Suprapubic skin (tissue), 4 donors: ENCODE measurements around the gene ZNF497. TPM values are rescaled to one million over a fixed set of nuclear protein-coding genes. Genes with fewer than 3 reads are reported as not detected.
A peak's percentile ranks its signal among the peaks of the same experiment; 100 is the strongest.

Source experiments
- DNase-seq, 2 donors: peaks; one replicate each; pipeline ENCODE4 v3.0.0-alpha.2; 2019; ENCODE audit warnings: low spot score in 2 of 2
- H3K27ac ChIP-seq: fragments of 200-600 bp; sonication (generic); one replicate; pipeline ENCODE4 v1.5.1; 2019
- H3K27me3 ChIP-seq: fragments of 200-600 bp; sonication (generic); one replicate; pipeline ENCODE4 v1.5.1; 2019
- H3K36me3 ChIP-seq: fragments of 200-600 bp; sonication (generic); one replicate; pipeline ENCODE4 v1.5.1; 2019
- H3K4me1 ChIP-seq: fragments of 200-600 bp; sonication (generic); one replicate; pipeline ENCODE4 v1.5.1; 2019
- H3K4me3 ChIP-seq: fragments of 200-600 bp; sonication (generic); one replicate; pipeline ENCODE4 v1.5.1; 2019; ENCODE audit warnings: mild to moderate bottlenecking
- H3K9me3 ChIP-seq: fragments of 200-600 bp; sonication (generic); one replicate; pipeline ENCODE4 v1.5.1; 2019
- CTCF ChIP-seq, 2 donors: fragments of 200-600 bp in 1 of 2; fragments of 450-650 bp in 1 of 2; sonication (generic) in 1 of 2; IDR thresholded peaks; one replicate each; pipeline ENCODE4 v1.5.1; 2016 to 2019; ENCODE audit warnings: antibody characterized with exemption in 2 of 2, mild to moderate bottlenecking in 1 of 2, moderate library complexity in 1 of 2
- EP300 ChIP-seq: sonication (generic); formaldehyde crosslinking; IDR thresholded peaks from one replicate; pipeline ENCODE4 v1.6.1; 2017; ENCODE audit warnings: antibody characterized with exemption
- POLR2A ChIP-seq, 2 donors: fragments of 450-650 bp; IDR thresholded peaks; one replicate each; pipeline ENCODE4 v1.6.1; 2017; ENCODE audit warnings: antibody characterized with exemption in 2 of 2, mild to moderate bottlenecking in 2 of 2, moderate library complexity in 2 of 2
- POLR2AphosphoS5 ChIP-seq, 3 donors: sonication (generic); formaldehyde crosslinking; IDR thresholded peaks; one replicate each; pipeline ENCODE4 v1.6.1; 2017; ENCODE audit warnings: antibody characterized with exemption in 3 of 3
- WGBS: methylation state at CpG from one replicate; pipeline ENCODE4 v1.1.5; 2018; 5-methylcytosine and 5-hydroxymethylcytosine counted together
- total RNA-seq, 4 donors: library from RNA; depleted of rRNA; stranded (reverse); fragments of >200 nt; gene quantifications; one replicate each; pipeline ENCODE4 v1.1.0, GENCODE V29; 2016

Gene ZNF497
- total RNA-seq, 4 donors from 2014 or later: 2.4 to 4.8 (median 3.4) TPM

- DNase-seq: no peak
- H3K27ac ChIP-seq: no peak overlapping the region
- no peaks in the 10 kb centered on the region for H3K9me3 ChIP-seq
- TF ChIP-seq POLR2A (IDR thresholded peaks at IDR 0.05) (no peak), EP300 (no peak), POLR2AphosphoS5 (IDR thresholded peaks at IDR 0.05) (no peak), CTCF (IDR thresholded peaks at IDR 0.05) (no peak)
- H3K36me3 ChIP-seq: no peaks in the 10 kb centered on the region
- H3K27me3 ChIP-seq: peaks cover 31% of the 10 kb centered on the region
- WGBS: 52% methylated on average over 8 of the region's 94 CpGs
- H3K4me1 ChIP-seq: peaks cover 8% of the 10 kb centered on the region
- H3K4me3 ChIP-seq: peak overlapping the region; percentile 27
These were observed 6.4 kb downstream of the ZNF497 start for GRCh38 chr19:58355908-58356765.

- Histone ChIP-seq H3K4me3 (no peak overlapping the region), H3K27me3 (peaks cover 39% of the 10 kb centered on the region), H3K9me3 (no peaks in the 10 kb centered on the region), H3K4me1 (peaks cover 11% of the 10 kb centered on the region), H3K36me3 (no peaks in the 10 kb centered on the region), H3K27ac (no peak overlapping the region)
- DNase-seq: no peak
- WGBS: 89% methylated on average over 10 of the region's 10 CpGs
- TF ChIP-seq CTCF (IDR thresholded peaks at IDR 0.05) (no peak), POLR2A (IDR thresholded peaks at IDR 0.05) (no peak), POLR2AphosphoS5 (IDR thresholded peaks at IDR 0.05) (no peak), EP300 (no peak)
These were observed 7.2 kb downstream of the ZNF497 start for GRCh38 chr19:58355215-58355796.

- H3K27me3 ChIP-seq: peaks cover 46% of the 10 kb centered on the region
- no peaks in the 10 kb centered on the region for H3K36me3 ChIP-seq
- no peak for DNase-seq
- H3K4me1 ChIP-seq: peaks cover 17% of the 10 kb centered on the region
- H3K4me3 ChIP-seq: no peak overlapping the region
- TF ChIP-seq POLR2A (IDR thresholded peaks at IDR 0.05) (no peak), EP300 (no peak), POLR2AphosphoS5 (IDR thresholded peaks at IDR 0.05) (no peak), CTCF (IDR thresholded peaks at IDR 0.05) (no peak)
- no peaks in the 10 kb centered on the region for H3K9me3 ChIP-seq
- H3K27ac ChIP-seq: no peak overlapping the region
- 82% methylated on average over 5 of the region's 6 CpGs for WGBS
These were observed 8.0 kb downstream of the ZNF497 start for GRCh38 chr19:58354478-58355030.

GRCh38 chr19:58353717-58354477, 8.7 kb downstream of the ZNF497 start:
- DNase-seq: no peak
- WGBS: 91% methylated on average over 11 of the region's 15 CpGs
- no peaks in the 10 kb centered on the region for H3K36me3 ChIP-seq
- H3K27me3 ChIP-seq: peaks cover 53% of the 10 kb centered on the region
- H3K4me1 ChIP-seq: peaks cover 20% of the 10 kb centered on the region
- no peaks in the 10 kb centered on the region for H3K9me3 ChIP-seq
- no peak overlapping the region for H3K4me3 ChIP-seq
- no peak for TF ChIP-seq CTCF (IDR thresholded peaks at IDR 0.05)
- TF ChIP-seq POLR2AphosphoS5 (IDR thresholded peaks at IDR 0.05): no peak
- TF ChIP-seq POLR2A (IDR thresholded peaks at IDR 0.05): no peak
- no peak for TF ChIP-seq EP300
- H3K27ac ChIP-seq: no peak overlapping the region
